Duodenal mucosa (tissue), 2 donors: ENCODE data around the gene PEAK3.
"Not testable (repeated sequence)": the region's sequence is repeated elsewhere in the genome, so short reads cannot be mapped to it uniquely, and the experiment has no call there.

Experiments
- H3K27ac ChIP-seq: one replicate; pipeline ENCODE4 v1.7.0; 2013; ENCODE audit warnings: low read depth, low read length
- H3K27me3 ChIP-seq, 2 donors: one replicate each; pipeline ENCODE4 v1.7.0; 2013; ENCODE audit warnings: low read length in 2 of 2, control low read depth in 1 of 2; ENCODE audit not compliant: insufficient read depth in 2 of 2, control insufficient read depth in 1 of 2
- H3K36me3 ChIP-seq, 2 donors: one replicate each; pipeline ENCODE4 v1.7.0; 2013; ENCODE audit warnings: low read length in 2 of 2, control low read depth in 1 of 2; ENCODE audit not compliant: insufficient read depth in 2 of 2, control insufficient read depth in 1 of 2
- H3K4me1 ChIP-seq, 2 donors: one replicate each; pipeline ENCODE4 v1.7.0; 2013; ENCODE audit warnings: low read length in 2 of 2, control low read depth in 1 of 2; ENCODE audit not compliant: insufficient read depth in 2 of 2, control insufficient read depth in 1 of 2
- H3K4me3 ChIP-seq, 2 donors: one replicate each; pipeline ENCODE4 v1.7.0; 2013; ENCODE audit warnings: low read length in 2 of 2, low read depth in 1 of 2
- H3K9ac ChIP-seq, 2 donors: one replicate each; pipeline ENCODE4 v1.7.0; 2013; ENCODE audit warnings: low read length in 2 of 2, low read depth in 1 of 2
- H3K9me3 ChIP-seq, 2 donors: one replicate each; pipeline ENCODE4 v1.7.0; 2013; ENCODE audit warnings: low read length in 2 of 2, control low read depth in 1 of 2; ENCODE audit not compliant: control insufficient read depth in 1 of 2

PEAK3 gene

GRCh38 chr19:2289714-2290435 lies 7.9 kb upstream of the PEAK3 start:
- Histone ChIP-seq H3K9ac (peak overlapping the region in 1 of 2 donors; percentile 18), H3K36me3 (no peaks in the 10 kb centered on the region), H3K4me3 (peak overlapping the region; percentile 35 to 65), H3K27ac (peak overlapping the region; percentile 66), H3K27me3 (peaks cover 51 to 71% of the 10 kb centered on the region in 2 donors), H3K9me3 (no peaks in the 10 kb centered on the region), H3K4me1 (peaks cover 0 to 15% of the 10 kb centered on the region in 2 donors)

- Histone ChIP-seq H3K27me3 (peaks cover 44 to 64% of the 10 kb centered on the region in 2 donors), H3K27ac (peak overlapping the region; percentile 32), H3K36me3 (no peaks in the 10 kb centered on the region), H3K4me3 (no peak overlapping the region), H3K9ac (no peak overlapping the region), H3K9me3 (no peaks in the 10 kb centered on the region), H3K4me1 (peaks cover 0 to 15% of the 10 kb centered on the region in 2 donors)
Observed at GRCh38 chr19:2288818-2289713, 7.1 kb upstream of the PEAK3 start.

GRCh38 chr19:2288338-2288817 lies 6.4 kb upstream of the PEAK3 start:
- no peaks in the 10 kb centered on the region for H3K9me3 ChIP-seq
- peaks cover 41 to 58% of the 10 kb centered on the region in 2 donors for H3K27me3 ChIP-seq
- no peaks in the 10 kb centered on the region for H3K36me3 ChIP-seq
- H3K4me3 ChIP-seq = no peak overlapping the region
- no peak overlapping the region for H3K27ac ChIP-seq
- no peak overlapping the region for H3K9ac ChIP-seq
- H3K4me1 ChIP-seq = peaks cover 0 to 15% of the 10 kb centered on the region in 2 donors

GRCh38 chr19:2287585-2288337 lies 5.8 kb upstream of the PEAK3 start:
- Histone ChIP-seq H3K4me3 (no peak overlapping the region), H3K9ac (no peak overlapping the region), H3K27ac (no peak overlapping the region), H3K27me3 (peaks cover 41 to 56% of the 10 kb centered on the region in 2 donors), H3K4me1 (peaks cover 0 to 15% of the 10 kb centered on the region in 2 donors), H3K36me3 (no peaks in the 10 kb centered on the region), H3K9me3 (no peaks in the 10 kb centered on the region)

- Histone ChIP-seq H3K9me3 (no peaks in the 10 kb centered on the region), H3K9ac (no peak overlapping the region), H3K36me3 (no peaks in the 10 kb centered on the region), H3K4me1 (peaks cover 0 to 15% of the 10 kb centered on the region in 2 donors), H3K27ac (no peak overlapping the region), H3K4me3 (no peak overlapping the region), H3K27me3 (peaks cover 41 to 52% of the 10 kb centered on the region in 2 donors)
Observed at GRCh38 chr19:2286402-2287140, 4.6 kb upstream of the PEAK3 start.

- Histone ChIP-seq H3K4me1 (no peaks in the 10 kb centered on the region), H3K9ac (no peak overlapping the region), H3K36me3 (no peaks in the 10 kb centered on the region), H3K27ac (no peak overlapping the region), H3K9me3 (no peaks in the 10 kb centered on the region), H3K4me3 (no peak overlapping the region), H3K27me3 (peaks cover 17 to 26% of the 10 kb centered on the region in 2 donors)
Observed at GRCh38 chr19:2283835-2284507, 2.0 kb upstream of the PEAK3 start.

GRCh38 chr19:2282862-2283237 lies 875 bp upstream of the PEAK3 start:
- no peak overlapping the region for H3K27ac ChIP-seq

GRCh38 chr19:2281265-2282061 lies 512 bp downstream of the PEAK3 start:
- H3K9ac ChIP-seq = peak overlapping the region in 1 of 2 donors; percentile 18
- H3K4me1 ChIP-seq, H3K27me3 ChIP-seq, H3K9me3 ChIP-seq, H3K36me3 ChIP-seq: not testable (repeated sequence)
- H3K27ac ChIP-seq = peak overlapping the region; percentile 32
- peak overlapping the region; percentile 50 to 56 for H3K4me3 ChIP-seq

More at GRCh38 chr19:2282862-2283237, 875 bp upstream of the PEAK3 start:
- H3K9me3 ChIP-seq = no peaks in the 10 kb centered on the region
- H3K27me3 ChIP-seq = peaks cover 5 to 15% of the 10 kb centered on the region in 2 donors
- no peaks in the 10 kb centered on the region for H3K4me1 ChIP-seq
- H3K36me3 ChIP-seq = no peaks in the 10 kb centered on the region
- H3K4me3 ChIP-seq = peak overlapping the region in 1 of 2 donors; percentile 52
- no peak overlapping the region for H3K9ac ChIP-seq
